Activated naive CD8-positive, alpha-beta T cell treated with anti-CD3 and anti-CD28 coated beads, Interleukin-2, amount 50 U/mL, for 24 hours (primary cell): ENCODE data around the gene MICALL2.
A peak's percentile ranks its signal among the peaks of the same experiment; 100 is the strongest.

Experiments
- ATAC-seq: fragments of 150-1000 bp; cut with Tn5 transposase; one replicate; pipeline ENCODE4 v1.10.0; 2021
- DNase-seq: peaks from one replicate; pipeline ENCODE4 v3.0.0; 2021
- H3K27ac Mint-ChIP-seq: one replicate; pipeline ENCODE4 v1.8.0; 2021; ENCODE audit warnings: mild to moderate bottlenecking, mixed read lengths
- H3K27me3 Mint-ChIP-seq: one replicate; pipeline ENCODE4 v1.8.0; 2021; ENCODE audit warnings: mixed read lengths
- H3K36me3 Mint-ChIP-seq: one replicate; pipeline ENCODE4 v1.8.0; 2021; ENCODE audit warnings: low read depth, mixed read lengths
- H3K4me1 Mint-ChIP-seq: one replicate; pipeline ENCODE4 v1.8.0; 2021; ENCODE audit warnings: mixed read lengths
- H3K4me3 Mint-ChIP-seq: one replicate; pipeline ENCODE4 v1.8.0; 2021; ENCODE audit warnings: mild to moderate bottlenecking, moderate library complexity, mixed read lengths
- H3K9me3 Mint-ChIP-seq: one replicate; pipeline ENCODE4 v1.8.0; 2021; ENCODE audit warnings: mixed read lengths

Gene MICALL2

GRCh38 chr7:1466524-1467271 lies 7.4 kb upstream of the MICALL2 start:
- no peak overlapping the region for H3K27ac Mint-ChIP-seq
- DNase-seq, result no peak
- ATAC-seq, result no peak
- no peaks in the 10 kb centered on the region for H3K4me1 Mint-ChIP-seq
- H3K9me3 Mint-ChIP-seq, result no peaks in the 10 kb centered on the region
- no peaks in the 10 kb centered on the region for H3K36me3 Mint-ChIP-seq
- no peaks in the 10 kb centered on the region for H3K27me3 Mint-ChIP-seq
- H3K4me3 Mint-ChIP-seq, result no peak overlapping the region

GRCh38 chr7:1464694-1465093 lies 5.4 kb upstream of the MICALL2 start:
- Mint-ChIP-seq H3K9me3 (no peaks in the 10 kb centered on the region), H3K4me1 (peaks cover 4% of the 10 kb centered on the region), H3K27ac (no peak overlapping the region), H3K36me3 (no peaks in the 10 kb centered on the region), H3K27me3 (no peaks in the 10 kb centered on the region), H3K4me3 (no peak overlapping the region)
- ATAC-seq (no peak), DNase-seq (no peak)

GRCh38 chr7:1463676-1464223 lies 4.5 kb upstream of the MICALL2 start:
- no peaks in the 10 kb centered on the region for H3K36me3 Mint-ChIP-seq
- H3K4me1 Mint-ChIP-seq, result peaks cover 4% of the 10 kb centered on the region
- no peak overlapping the region for H3K27ac Mint-ChIP-seq
- no peak overlapping the region for H3K4me3 Mint-ChIP-seq
- ATAC-seq (no peak), DNase-seq (no peak)
- no peaks in the 10 kb centered on the region for H3K9me3 Mint-ChIP-seq
- H3K27me3 Mint-ChIP-seq, result no peaks in the 10 kb centered on the region

GRCh38 chr7:1461646-1462375 lies 2.5 kb upstream of the MICALL2 start:
- Mint-ChIP-seq H3K4me3 (no peak overlapping the region), H3K27ac (no peak overlapping the region), H3K9me3 (no peaks in the 10 kb centered on the region), H3K4me1 (peaks cover 8% of the 10 kb centered on the region), H3K36me3 (no peaks in the 10 kb centered on the region), H3K27me3 (peaks cover 1% of the 10 kb centered on the region)
- no peak for ATAC-seq
- no peak for DNase-seq

- peaks cover 1% of the 10 kb centered on the region for H3K27me3 Mint-ChIP-seq
- peaks cover 8% of the 10 kb centered on the region for H3K4me1 Mint-ChIP-seq
- H3K36me3 Mint-ChIP-seq, result no peaks in the 10 kb centered on the region
- H3K4me3 Mint-ChIP-seq, result no peak overlapping the region
- no peaks in the 10 kb centered on the region for H3K9me3 Mint-ChIP-seq
- ATAC-seq, result no peak
- DNase-seq, result no peak
- peak overlapping the region; percentile 22 for H3K27ac Mint-ChIP-seq
Observed at GRCh38 chr7:1460821-1461645, 1.8 kb upstream of the MICALL2 start.

- ATAC-seq, result no peak
- peaks cover 1% of the 10 kb centered on the region for H3K27me3 Mint-ChIP-seq
- no peak for DNase-seq
- H3K27ac Mint-ChIP-seq, result peak overlapping the region; percentile 22
- peak overlapping the region; percentile 14 for H3K4me3 Mint-ChIP-seq
- no peaks in the 10 kb centered on the region for H3K9me3 Mint-ChIP-seq
- peaks cover 8% of the 10 kb centered on the region for H3K4me1 Mint-ChIP-seq
- no peaks in the 10 kb centered on the region for H3K36me3 Mint-ChIP-seq
Observed at GRCh38 chr7:1459920-1460820, 900 bp upstream of the MICALL2 start.

GRCh38 chr7:1459512-1459892 lies 232 bp upstream of the MICALL2 start:
- Mint-ChIP-seq H3K27me3 (peaks cover 1% of the 10 kb centered on the region), H3K9me3 (no peaks in the 10 kb centered on the region), H3K4me1 (peaks cover 8% of the 10 kb centered on the region), H3K36me3 (no peaks in the 10 kb centered on the region), H3K27ac (no peak overlapping the region), H3K4me3 (peak overlapping the region; percentile 69)
- DNase-seq (peak; percentile 98), ATAC-seq (peak; percentile 93)

- no peaks in the 10 kb centered on the region for H3K36me3 Mint-ChIP-seq
- no peak overlapping the region for H3K27ac Mint-ChIP-seq
- peaks cover 1% of the 10 kb centered on the region for H3K27me3 Mint-ChIP-seq
- peak overlapping the region; percentile 51 for H3K4me3 Mint-ChIP-seq
- H3K4me1 Mint-ChIP-seq, result peaks cover 8% of the 10 kb centered on the region
- ATAC-seq (no peak), DNase-seq (no peak)
- H3K9me3 Mint-ChIP-seq, result no peaks in the 10 kb centered on the region
Observed at GRCh38 chr7:1457949-1458682, 1.2 kb downstream of the MICALL2 start.

GRCh38 chr7:1457059-1457948 lies 2.0 kb downstream of the MICALL2 start:
- Mint-ChIP-seq H3K4me3 (no peak overlapping the region), H3K9me3 (no peaks in the 10 kb centered on the region), H3K27me3 (peaks cover 1% of the 10 kb centered on the region), H3K4me1 (peaks cover 8% of the 10 kb centered on the region), H3K36me3 (no peaks in the 10 kb centered on the region), H3K27ac (no peak overlapping the region)
- no peak for DNase-seq
- ATAC-seq, result no peak

GRCh38 chr7:1455955-1456354 lies 3.3 kb downstream of the MICALL2 start:
- Mint-ChIP-seq H3K4me3 (no peak overlapping the region), H3K27ac (no peak overlapping the region), H3K9me3 (no peaks in the 10 kb centered on the region), H3K27me3 (peaks cover 1% of the 10 kb centered on the region), H3K36me3 (no peaks in the 10 kb centered on the region), H3K4me1 (peaks cover 8% of the 10 kb centered on the region)
- ATAC-seq, result no peak
- DNase-seq, result no peak

GRCh38 chr7:1455241-1455939 lies 3.9 kb downstream of the MICALL2 start:
- Mint-ChIP-seq H3K27me3 (peaks cover 1% of the 10 kb centered on the region), H3K9me3 (no peaks in the 10 kb centered on the region), H3K4me1 (peaks cover 5% of the 10 kb centered on the region), H3K36me3 (no peaks in the 10 kb centered on the region), H3K4me3 (no peak overlapping the region), H3K27ac (no peak overlapping the region)
- ATAC-seq (no peak), DNase-seq (no peak)

GRCh38 chr7:1454542-1454941 lies 4.7 kb downstream of the MICALL2 start:
- H3K4me1 Mint-ChIP-seq, result peaks cover 4% of the 10 kb centered on the region
- no peaks in the 10 kb centered on the region for H3K36me3 Mint-ChIP-seq
- no peak overlapping the region for H3K27ac Mint-ChIP-seq
- ATAC-seq, result no peak
- H3K9me3 Mint-ChIP-seq, result no peaks in the 10 kb centered on the region
- peaks cover 1% of the 10 kb centered on the region for H3K27me3 Mint-ChIP-seq
- no peak for DNase-seq
- no peak overlapping the region for H3K4me3 Mint-ChIP-seq
